Small intestine (tissue), 7 donors: ENCODE measurements around the gene EEPD1. TPM values are rescaled to one million over a fixed set of nuclear protein-coding genes. Genes with fewer than 3 reads are reported as not detected.

Experiments
- DNase-seq, 2 donors: peaks; one replicate each; pipeline versions ENCODE4 v3.0.0 to v3.0.0-alpha.2; 2013
- FAIRE-seq: peaks from 2 replicates; lab custom pipeline; 2012; peaks lifted over from hg19 to GRCh38; lab: Jason Lieb, UNC
- H3K27ac ChIP-seq, 3 donors: one replicate each; pipeline ENCODE4 v1.5.1; 2013; ENCODE audit warnings: low read length in 2 of 3, mild to moderate bottlenecking in 2 of 3, control low read depth in 1 of 3, inconsistent platforms in 1 of 3, low read depth in 1 of 3, moderate library complexity in 1 of 3
- H3K27me3 ChIP-seq, 3 donors: one replicate each; pipeline ENCODE4 v1.6.1; 2013; ENCODE audit warnings: low read length in 3 of 3, inconsistent platforms in 1 of 3; ENCODE audit not compliant: control insufficient read depth in 3 of 3, insufficient read depth in 3 of 3
- H3K36me3 ChIP-seq, 3 donors: one replicate each; pipeline ENCODE4 v1.6.1; 2013; ENCODE audit warnings: low read length in 3 of 3, inconsistent platforms in 1 of 3, low read depth in 1 of 3, mild to moderate bottlenecking in 1 of 3, moderate library complexity in 1 of 3; ENCODE audit not compliant: control insufficient read depth in 3 of 3, insufficient read depth in 2 of 3
- H3K4me1 ChIP-seq, 3 donors: one replicate each; pipeline ENCODE4 v1.6.1; 2013; ENCODE audit warnings: low read length in 2 of 3, inconsistent platforms in 1 of 3, low read depth in 1 of 3, mild to moderate bottlenecking in 1 of 3, moderate library complexity in 1 of 3; ENCODE audit not compliant: control insufficient read depth in 3 of 3, insufficient read depth in 2 of 3
- H3K4me3 ChIP-seq, 3 donors: one replicate each; pipeline ENCODE4 v1.5.1; 2013; ENCODE audit warnings: low read length in 3 of 3, control low read depth in 1 of 3, inconsistent platforms in 1 of 3, low read depth in 1 of 3, mild to moderate bottlenecking in 1 of 3, moderate library complexity in 1 of 3
- H3K9me3 ChIP-seq, 2 donors: one replicate each; pipeline ENCODE4 v1.6.1; 2013; ENCODE audit warnings: low read depth in 1 of 2, low read length in 1 of 2; ENCODE audit not compliant: control insufficient read depth in 2 of 2, insufficient read depth in 1 of 2
- WGBS, 3 donors: extraction: QIAGEN DNeasy Blood & Tissue Kit; methylation state at CpG; one replicate each; pipeline ENCODE4 v1.1.7; 2013; 5-methylcytosine and 5-hydroxymethylcytosine counted together
- polyA plus RNA-seq, 4 donors: library from polyadenylated mRNA; stranded (reverse) in 3 of 4; unstranded in 1 of 4; fragments of 200-250 nt in 3 of 4; fragments of 120-200 nt in 1 of 4; gene quantifications; one replicate each; pipeline versions ENCODE4 v1.2.1 to v1.2.3, GENCODE V29; 2013
- donor health status: healthy with polysubstance abuse.
- donor health status: control.
- donor health status: control.
- donor health status: Bipolar disorder and iron deficiency.
- donor health status: healthy.

Gene EEPD1
- polyA plus RNA-seq, 4 donors = 6.9 to 175 (median 86.3) TPM

GRCh38 chr7:36135700-36136099 is 17.4 kb upstream of the EEPD1 start:
- Histone ChIP-seq H3K4me3 (no peak overlapping the region), H3K27ac (no peak overlapping the region), H3K4me1 (peaks cover 0 to 5% (median 4%) of the 10 kb centered on the region in 3 donors), H3K9me3 (no peaks in the 10 kb centered on the region), H3K27me3 (no peaks in the 10 kb centered on the region), H3K36me3 (no peaks in the 10 kb centered on the region)
- FAIRE-seq = no peak
- 89 to 99% (median 97%) methylated on average over 4 of the region's 4 CpGs for WGBS, 3 donors
- DNase-seq = no peak

- H3K4me3 ChIP-seq = no peak overlapping the region
- peaks cover 0 to 5% (median 0%) of the 10 kb centered on the region in 3 donors for H3K4me1 ChIP-seq
- no peaks in the 10 kb centered on the region for H3K36me3 ChIP-seq
- H3K27me3 ChIP-seq = no peaks in the 10 kb centered on the region
- no peaks in the 10 kb centered on the region for H3K9me3 ChIP-seq
- H3K27ac ChIP-seq = peak overlapping the region in 1 of 3 donors; percentile 47
- FAIRE-seq (no peak), DNase-seq (peak; percentile 43 to 96)
These were observed 15.8 kb upstream of the EEPD1 start for GRCh38 chr7:36137258-36137657.

GRCh38 chr7:36137754-36138153 is 15.3 kb upstream of the EEPD1 start:
- FAIRE-seq (no peak), DNase-seq (no peak)
- H3K27ac ChIP-seq = peak overlapping the region in 2 of 3 donors; percentile 25 to 35
- H3K27me3 ChIP-seq = no peaks in the 10 kb centered on the region
- peaks cover 0 to 5% (median 0%) of the 10 kb centered on the region in 3 donors for H3K4me1 ChIP-seq
- H3K36me3 ChIP-seq = no peaks in the 10 kb centered on the region
- H3K4me3 ChIP-seq = no peak overlapping the region
- WGBS, 3 donors = 22 to 70% (median 28%) methylated on average over 2 of the region's 2 CpGs
- H3K9me3 ChIP-seq = no peaks in the 10 kb centered on the region

GRCh38 chr7:36138209-36138608 is 14.8 kb upstream of the EEPD1 start:
- 42 to 80% (median 47%) methylated on average over 5 of the region's 5 CpGs for WGBS, 3 donors
- no peaks in the 10 kb centered on the region for H3K9me3 ChIP-seq
- H3K27me3 ChIP-seq = no peaks in the 10 kb centered on the region
- H3K4me1 ChIP-seq = peaks cover 0 to 5% (median 0%) of the 10 kb centered on the region in 3 donors
- H3K4me3 ChIP-seq = no peak overlapping the region
- DNase-seq = no peak
- no peak for FAIRE-seq
- H3K27ac ChIP-seq = peak overlapping the region in 1 of 3 donors; percentile 25
- no peaks in the 10 kb centered on the region for H3K36me3 ChIP-seq

GRCh38 chr7:36141351-36141750 is 11.7 kb upstream of the EEPD1 start:
- H3K27ac ChIP-seq = no peak overlapping the region
- H3K4me3 ChIP-seq = no peak overlapping the region
- DNase-seq (peak in 1 of 2 donors; percentile 86), FAIRE-seq (peak; percentile 5)
- no peaks in the 10 kb centered on the region for H3K27me3 ChIP-seq
- no peaks in the 10 kb centered on the region for H3K36me3 ChIP-seq
- H3K9me3 ChIP-seq = no peaks in the 10 kb centered on the region
- WGBS, 3 donors = 21 to 55% (median 40%) methylated on average over 1 of the region's 1 CpG
- H3K4me1 ChIP-seq = peaks cover 0 to 5% (median 0%) of the 10 kb centered on the region in 3 donors

GRCh38 chr7:36141850-36142249 is 11.2 kb upstream of the EEPD1 start:
- peaks cover 0 to 5% (median 0%) of the 10 kb centered on the region in 3 donors for H3K4me1 ChIP-seq
- H3K4me3 ChIP-seq = no peak overlapping the region
- DNase-seq = no peak
- H3K36me3 ChIP-seq = no peaks in the 10 kb centered on the region
- no peaks in the 10 kb centered on the region for H3K27me3 ChIP-seq
- H3K9me3 ChIP-seq = no peaks in the 10 kb centered on the region
- H3K27ac ChIP-seq = no peak overlapping the region
- FAIRE-seq = no peak

GRCh38 chr7:36144189-36144588 is 8.9 kb upstream of the EEPD1 start:
- no peak for DNase-seq
- H3K9me3 ChIP-seq = peaks cover 2 to 9% of the 10 kb centered on the region in 2 donors
- H3K4me3 ChIP-seq = no peak overlapping the region
- no peak for FAIRE-seq
- H3K27ac ChIP-seq = no peak overlapping the region
- no peaks in the 10 kb centered on the region for H3K27me3 ChIP-seq
- no peaks in the 10 kb centered on the region for H3K4me1 ChIP-seq
- H3K36me3 ChIP-seq = no peaks in the 10 kb centered on the region

GRCh38 chr7:36145686-36146085 is 7.4 kb upstream of the EEPD1 start:
- Histone ChIP-seq H3K36me3 (no peaks in the 10 kb centered on the region), H3K9me3 (peaks cover 2 to 9% of the 10 kb centered on the region in 2 donors), H3K4me1 (no peaks in the 10 kb centered on the region), H3K4me3 (no peak overlapping the region), H3K27me3 (no peaks in the 10 kb centered on the region), H3K27ac (no peak overlapping the region)
- FAIRE-seq = no peak
- no peak for DNase-seq
- WGBS, 3 donors = 87 to 95% (median 88%) methylated on average over 1 of the region's 1 CpG

GRCh38 chr7:36147361-36147760 is 5.7 kb upstream of the EEPD1 start:
- H3K36me3 ChIP-seq = no peaks in the 10 kb centered on the region
- DNase-seq = no peak
- H3K4me1 ChIP-seq = peaks cover 0 to 10% (median 0%) of the 10 kb centered on the region in 3 donors
- H3K9me3 ChIP-seq = peaks cover 2 to 9% of the 10 kb centered on the region in 2 donors
- FAIRE-seq = no peak
- H3K4me3 ChIP-seq = no peak overlapping the region
- H3K27me3 ChIP-seq = no peaks in the 10 kb centered on the region
- H3K27ac ChIP-seq = no peak overlapping the region
- 93 to 95% (median 95%) methylated on average over 4 of the region's 4 CpGs for WGBS, 3 donors
